Iris pigment epithelial cell (primary cell): ENCODE results near the gene TMSB4X.
A peak's percentile ranks its signal among the peaks of the same experiment; 100 is the strongest.
"Not testable (repeated sequence)": the region's sequence is repeated elsewhere in the genome, so short reads cannot be mapped to it uniquely, and the experiment has no call there.

Experiments used
- DNase-seq: peaks from one replicate; pipeline ENCODE4 v3.0.0-alpha.2; 2011; ENCODE audit warnings: low read depth

TMSB4X gene

DNA sequence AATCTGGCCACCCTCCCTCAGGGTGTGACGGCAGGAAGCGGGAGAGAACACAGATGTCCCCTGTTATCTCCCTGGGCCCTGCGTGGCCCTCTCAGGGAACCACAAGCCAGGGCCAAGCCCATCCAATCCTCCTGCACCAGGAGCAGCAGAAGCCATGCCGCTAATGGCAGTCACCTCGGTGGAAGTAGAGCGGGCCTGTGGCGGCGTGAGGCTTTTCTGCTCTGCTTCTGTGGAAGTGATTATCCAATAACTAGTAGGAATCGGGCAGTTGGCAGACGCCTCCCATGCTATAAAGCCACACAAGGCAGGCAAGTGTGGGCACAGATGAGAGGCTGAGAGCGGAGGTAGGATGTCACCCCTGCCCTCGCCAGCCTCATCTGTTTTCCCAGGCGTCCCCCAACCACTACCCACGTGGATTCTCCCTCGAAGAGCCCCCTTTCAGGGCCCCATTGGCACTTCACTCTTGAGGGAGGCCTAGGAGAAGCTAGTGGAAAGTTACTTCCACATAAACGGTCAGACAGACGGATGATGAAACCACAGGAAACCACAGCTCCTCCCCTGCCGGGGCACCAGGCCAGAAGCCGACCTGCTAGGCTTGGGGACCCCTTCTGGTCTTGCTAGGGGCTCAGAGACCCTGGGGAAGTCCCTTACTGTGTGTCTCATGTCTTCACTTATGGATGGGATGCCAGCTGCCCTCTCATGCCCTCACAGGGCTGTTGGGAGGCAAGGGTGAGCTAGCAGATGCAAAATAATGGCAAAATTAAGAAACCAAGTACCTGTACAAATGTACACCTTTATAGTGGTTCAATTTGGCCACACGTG is 18.8 kb upstream of the TMSB4X start:
- peak; percentile 86 for DNase-seq

DNA sequence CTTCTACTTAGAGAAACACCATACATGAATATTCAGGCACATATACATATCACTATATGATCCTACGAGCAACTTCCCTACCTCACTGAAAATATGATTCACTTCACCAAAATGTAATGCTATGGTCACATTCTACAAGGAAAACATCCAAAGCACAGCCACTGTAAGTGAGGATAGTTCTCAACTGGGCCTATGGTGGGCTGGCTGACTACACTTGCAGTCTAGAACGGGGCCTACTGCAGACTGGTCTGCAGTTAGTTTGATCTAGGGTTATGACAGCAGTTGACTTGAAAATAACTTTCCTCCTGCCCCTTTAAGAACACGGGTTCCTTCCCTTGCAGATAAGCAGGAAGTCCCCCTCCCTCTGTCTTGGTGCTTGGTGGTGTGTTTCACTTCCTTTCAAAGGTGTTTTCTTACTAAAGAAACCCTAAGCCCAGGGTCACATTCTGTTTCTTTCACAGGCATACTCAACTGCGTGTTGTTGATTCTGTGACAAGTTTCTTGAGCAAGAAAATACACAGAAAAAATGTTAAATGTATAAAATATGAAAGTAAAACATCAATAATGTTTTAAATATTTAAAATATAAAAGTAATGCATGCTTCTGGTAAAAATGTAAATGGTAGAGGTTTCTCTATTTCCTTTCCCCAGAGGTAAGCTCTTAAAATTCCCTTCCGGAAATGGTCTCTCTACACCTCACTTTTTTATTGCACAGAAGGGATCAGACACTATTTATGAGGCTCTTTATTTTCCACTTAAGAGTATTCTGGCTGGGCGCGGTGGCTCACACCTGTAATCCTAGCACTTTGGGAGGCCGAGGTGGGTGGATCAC is 18.0 kb upstream of the TMSB4X start:
- DNase-seq, result peak; percentile 69

DNA sequence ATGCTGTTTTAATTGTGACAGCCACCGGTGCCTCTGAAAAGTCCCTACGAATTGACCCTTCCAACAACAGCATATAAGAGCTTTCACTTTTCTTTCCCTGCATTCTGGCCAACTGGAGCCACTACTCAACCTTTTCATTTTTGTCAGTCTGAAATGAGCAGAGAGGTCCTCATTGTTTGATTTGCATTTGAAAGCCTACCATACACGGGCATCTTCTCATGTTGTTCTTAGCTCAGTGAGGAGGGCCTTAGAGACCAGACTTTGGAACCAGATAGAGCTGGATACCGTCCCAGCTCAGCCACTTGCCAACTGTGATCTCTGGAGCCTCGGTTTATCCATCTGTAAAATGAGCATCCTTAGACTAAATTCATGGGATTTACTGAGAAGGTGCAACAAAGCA is 16.9 kb upstream of the TMSB4X start:
- DNase-seq, result no peak

DNA sequence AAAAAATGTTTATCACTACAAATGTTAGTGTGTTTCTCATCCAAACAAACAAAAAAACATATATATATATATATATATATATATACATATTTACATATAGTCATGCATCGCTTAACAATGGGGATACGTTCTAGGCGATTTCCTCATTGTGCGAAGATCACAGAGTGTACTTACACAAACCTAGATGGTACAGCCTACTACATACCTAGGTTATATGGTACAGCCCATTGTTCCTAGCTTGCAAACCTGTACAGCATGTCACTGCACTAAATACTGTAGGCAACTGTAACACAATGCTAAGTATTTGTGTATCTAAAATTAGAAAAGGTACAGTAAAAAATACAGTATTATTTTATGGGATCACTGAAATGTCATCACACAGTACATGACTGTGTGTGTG is 16.4 kb upstream of the TMSB4X start:
- no peak for DNase-seq

DNA sequence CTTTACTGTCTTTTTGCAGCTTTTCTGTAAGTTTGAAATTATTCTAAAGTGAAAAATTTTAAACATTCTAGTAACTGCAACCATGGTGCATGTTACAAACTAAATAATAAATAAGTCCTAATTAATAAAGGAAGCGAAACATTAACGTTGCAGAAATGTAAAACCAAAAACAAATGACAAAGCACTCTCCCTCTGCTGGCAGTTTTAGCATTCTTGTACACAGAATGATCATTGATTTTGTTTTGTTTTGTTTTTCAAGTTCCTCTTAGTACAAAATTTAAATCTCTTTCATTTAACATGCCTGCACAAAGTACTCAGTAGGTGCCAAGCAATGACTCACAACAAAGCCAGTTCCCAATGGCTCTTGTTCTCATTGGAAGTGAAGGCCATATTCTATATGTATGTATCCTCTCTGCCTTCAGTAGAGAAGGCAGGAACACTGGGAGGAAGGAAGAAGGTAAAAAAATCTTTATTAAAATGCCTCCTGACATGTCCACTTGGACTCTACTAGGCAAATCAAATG is 13.7 kb upstream of the TMSB4X start:
- no peak for DNase-seq

DNA sequence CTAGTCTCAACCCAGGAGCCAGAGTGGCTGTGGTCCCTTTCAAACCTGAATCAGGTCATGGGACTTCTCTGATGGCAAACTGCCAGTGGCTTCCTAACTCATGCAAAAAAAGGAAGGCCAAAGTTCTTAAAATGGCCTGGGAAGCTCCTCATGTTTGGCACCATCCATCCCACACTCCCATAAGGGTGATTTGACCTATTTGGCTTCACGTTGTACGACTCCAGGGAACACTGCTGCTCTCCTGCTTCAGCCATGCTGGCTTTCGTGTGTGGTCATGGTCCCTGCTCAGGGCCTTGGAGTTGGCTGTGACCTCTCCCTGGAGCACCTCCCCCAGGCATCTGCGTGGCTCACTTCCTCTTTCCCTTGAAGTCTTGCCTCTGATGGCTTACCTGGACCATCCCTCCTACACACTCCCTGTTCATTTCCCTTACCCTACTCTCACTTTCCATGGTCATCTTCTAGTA is 12.8 kb upstream of the TMSB4X start:
- DNase-seq, result no peak

DNA sequence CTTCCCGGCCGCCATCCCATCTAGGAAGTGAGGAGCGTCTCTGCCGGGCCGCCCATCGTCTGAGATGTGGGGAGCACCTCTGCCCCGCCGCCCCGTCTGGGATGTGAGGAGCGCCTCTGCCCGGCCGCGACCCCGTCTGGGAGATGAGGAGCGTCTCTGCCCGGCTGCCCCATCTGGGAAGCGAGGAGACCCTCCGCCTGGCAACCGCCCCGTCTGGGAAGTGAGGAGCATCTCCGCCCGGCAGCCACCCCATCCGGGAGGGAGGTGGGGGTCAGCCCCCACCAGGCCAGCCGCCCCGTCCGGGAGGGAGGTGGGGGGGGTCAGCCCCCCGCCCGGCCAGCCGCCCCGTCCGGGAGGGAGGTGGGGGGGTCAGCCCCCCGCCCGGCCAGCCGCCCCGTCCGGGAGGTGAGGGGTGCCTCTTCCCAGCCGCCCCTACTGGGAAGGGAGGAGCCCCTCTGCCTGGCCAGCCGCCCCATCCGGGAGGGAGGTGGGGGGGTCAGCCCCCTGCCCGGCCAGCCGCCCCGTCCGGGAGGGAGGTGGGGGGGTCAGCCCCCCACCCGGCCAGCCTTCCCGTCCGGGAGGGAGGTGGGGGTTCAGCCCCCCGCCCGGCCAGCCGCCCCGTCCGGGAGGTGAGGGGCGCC is 11.6 kb upstream of the TMSB4X start:
- DNase-seq, result not testable (repeated sequence)

DNA sequence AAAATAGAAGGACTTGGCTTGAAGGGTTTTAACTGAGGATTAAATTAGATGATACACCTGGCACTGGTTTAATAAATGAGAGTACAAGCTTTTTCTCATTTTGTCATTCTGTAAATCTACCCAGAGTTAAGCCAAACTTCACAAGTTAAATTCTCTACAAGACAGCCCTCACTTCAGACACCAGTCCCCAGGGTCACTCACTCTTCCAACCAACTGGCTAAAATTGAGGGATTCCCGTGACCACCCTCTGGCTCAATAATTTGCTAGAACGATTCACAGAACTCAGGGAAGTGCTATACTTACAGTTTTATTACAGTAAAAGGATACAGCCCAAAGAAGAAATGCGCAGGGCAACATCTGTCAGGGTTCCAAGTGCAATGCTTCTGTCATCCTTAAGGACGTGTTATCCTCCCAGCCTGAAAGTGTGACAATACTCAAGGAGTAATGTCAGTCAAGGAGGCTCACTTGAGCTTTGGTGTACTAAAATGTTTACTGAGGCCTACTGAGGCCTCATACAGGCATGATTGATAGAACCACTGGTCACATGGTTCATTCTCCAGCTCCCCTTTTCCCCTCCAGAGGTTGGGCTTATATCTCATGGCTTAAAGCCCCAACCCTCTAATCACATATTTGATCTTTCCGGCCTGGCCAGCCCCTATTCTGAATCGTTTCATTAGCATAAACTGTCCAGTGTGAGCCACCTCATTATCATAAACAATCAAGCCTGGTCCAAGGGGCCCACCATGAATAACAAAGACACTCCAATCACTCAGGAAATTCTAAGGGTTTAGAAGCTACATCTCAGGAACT is 9.6 kb upstream of the TMSB4X start:
- DNase-seq, result no peak

DNA sequence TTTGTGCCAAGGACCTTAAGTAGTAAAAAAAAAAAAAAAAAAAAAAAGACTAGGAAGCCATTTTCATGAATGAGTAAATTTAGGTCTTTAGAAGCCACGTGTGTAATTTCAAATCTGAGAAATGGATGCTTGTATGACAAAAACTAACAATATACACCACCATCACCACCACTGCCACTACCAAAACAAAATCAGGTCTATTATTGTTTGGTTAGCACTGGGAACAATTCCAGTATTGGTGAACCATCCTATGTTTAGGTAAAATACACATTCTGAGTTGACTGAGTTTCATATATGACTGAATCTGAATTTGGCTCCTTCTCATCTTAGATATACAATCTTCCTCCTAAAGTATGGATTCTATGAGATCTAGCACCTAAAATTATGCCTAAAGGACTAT is 8.8 kb upstream of the TMSB4X start:
- DNase-seq, result no peak

DNA sequence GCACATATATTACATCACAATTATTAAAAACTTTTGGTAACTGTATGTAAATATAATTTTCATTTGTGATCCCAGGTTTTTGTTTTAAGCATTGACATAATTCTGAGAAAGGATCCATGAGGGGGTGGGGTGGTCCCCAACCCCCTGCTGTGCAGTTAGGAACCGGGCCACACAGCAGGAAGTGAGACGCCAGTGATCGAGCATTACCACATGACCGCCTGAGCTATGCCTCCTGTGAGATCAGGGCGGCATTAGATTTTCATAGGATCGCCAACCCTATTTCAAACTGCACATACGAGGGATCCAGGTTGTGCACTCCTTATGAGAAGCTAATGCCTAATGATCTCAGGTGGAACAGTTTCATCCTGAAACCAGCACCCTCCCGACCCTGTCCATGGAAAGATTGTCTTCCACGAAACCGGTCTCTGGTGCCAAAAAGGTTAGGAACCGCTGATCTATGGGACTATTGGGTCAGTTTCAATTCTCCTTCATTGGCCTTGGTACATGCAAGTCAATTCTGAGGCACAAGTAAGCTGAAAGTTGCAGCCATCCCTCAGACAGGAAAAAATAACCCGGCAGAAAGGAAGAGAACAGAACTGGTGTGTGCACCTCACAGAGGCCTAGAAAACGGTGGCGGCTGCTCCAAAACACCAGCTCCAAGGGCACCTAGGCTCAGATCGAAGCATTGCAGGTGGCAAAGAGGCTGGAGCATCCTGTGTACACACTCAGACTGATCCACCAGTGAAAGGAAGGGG is 7.0 kb upstream of the TMSB4X start:
- no peak for DNase-seq

DNA sequence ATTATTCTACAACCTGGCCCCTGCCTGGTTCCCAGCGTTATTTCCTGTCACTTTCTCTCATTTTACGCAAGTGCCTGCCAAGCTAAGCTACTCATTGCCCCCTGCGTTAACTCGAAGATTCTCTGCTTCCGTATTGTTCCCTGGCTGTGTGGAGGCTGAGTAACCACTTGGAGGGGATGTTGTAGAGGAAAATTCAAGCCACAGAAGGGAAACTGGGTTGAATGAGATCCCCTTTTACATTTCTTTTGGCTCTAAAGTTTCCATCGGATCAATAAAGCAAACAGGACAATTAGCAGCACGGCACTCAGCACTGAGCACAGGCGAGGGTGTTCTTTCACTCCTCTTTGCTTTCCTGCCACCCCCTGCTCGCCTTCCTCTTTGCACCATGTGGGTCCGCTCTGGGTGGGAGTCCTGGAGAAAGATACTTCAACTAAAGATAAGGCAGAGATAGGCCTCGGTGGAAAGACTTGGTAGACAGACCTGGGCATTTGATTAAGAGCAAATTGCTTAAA is 4.2 kb upstream of the TMSB4X start:
- peak; percentile 76 for DNase-seq

DNA sequence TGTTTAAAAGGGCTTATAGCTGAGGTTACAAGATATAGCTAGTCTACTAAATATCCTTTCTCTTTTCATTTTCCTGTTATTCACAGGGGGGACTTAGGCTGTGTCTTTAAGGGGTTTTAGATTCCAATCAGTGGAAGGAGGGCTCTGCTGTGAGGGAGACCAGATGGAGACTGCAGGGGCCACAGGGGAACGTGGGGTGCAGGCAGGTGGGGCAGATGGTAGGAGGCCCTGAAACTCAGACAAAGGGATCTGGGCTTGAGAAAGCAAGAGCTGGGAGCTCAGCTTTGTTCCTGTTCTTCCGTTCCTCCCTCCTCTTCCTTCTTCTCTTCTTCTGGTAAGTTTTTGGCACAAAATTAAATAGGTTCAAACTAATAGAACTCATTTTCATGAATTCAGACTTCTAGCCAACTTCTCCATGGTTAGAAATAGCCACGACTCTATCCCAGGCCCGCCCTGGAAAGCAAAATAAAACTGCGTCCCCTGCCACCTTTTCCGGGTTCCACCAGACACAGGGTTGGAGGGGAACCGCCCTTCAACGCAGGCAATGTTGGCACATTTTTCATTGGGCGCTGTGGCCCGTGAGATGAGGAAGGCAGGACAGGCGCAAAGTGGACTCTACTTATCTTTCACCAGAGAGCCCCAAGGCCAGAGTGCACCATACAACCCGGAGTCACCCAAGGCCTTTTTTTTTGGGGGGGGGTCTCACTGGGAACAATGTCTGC is 3.5 kb upstream of the TMSB4X start:
- no peak for DNase-seq

DNA sequence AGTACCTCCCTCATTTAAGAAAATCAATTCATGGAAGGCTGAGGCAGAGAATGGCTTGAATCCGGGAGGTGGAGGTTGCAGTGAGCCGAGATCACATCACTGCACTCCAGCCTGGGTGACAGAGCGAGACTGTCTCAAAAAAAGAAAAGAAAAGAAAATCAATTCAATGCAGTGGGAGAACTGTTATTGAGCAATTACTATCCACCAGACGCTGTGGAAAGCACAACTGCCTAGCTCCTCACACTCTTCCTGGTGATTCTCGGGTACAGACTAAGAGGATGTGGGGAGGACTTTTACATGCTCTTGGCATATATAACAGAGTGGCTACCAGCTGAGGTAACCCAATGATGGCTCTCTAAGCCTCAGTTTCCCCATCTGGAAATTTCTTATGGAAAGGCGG is 2.7 kb upstream of the TMSB4X start:
- DNase-seq, result no peak

DNA sequence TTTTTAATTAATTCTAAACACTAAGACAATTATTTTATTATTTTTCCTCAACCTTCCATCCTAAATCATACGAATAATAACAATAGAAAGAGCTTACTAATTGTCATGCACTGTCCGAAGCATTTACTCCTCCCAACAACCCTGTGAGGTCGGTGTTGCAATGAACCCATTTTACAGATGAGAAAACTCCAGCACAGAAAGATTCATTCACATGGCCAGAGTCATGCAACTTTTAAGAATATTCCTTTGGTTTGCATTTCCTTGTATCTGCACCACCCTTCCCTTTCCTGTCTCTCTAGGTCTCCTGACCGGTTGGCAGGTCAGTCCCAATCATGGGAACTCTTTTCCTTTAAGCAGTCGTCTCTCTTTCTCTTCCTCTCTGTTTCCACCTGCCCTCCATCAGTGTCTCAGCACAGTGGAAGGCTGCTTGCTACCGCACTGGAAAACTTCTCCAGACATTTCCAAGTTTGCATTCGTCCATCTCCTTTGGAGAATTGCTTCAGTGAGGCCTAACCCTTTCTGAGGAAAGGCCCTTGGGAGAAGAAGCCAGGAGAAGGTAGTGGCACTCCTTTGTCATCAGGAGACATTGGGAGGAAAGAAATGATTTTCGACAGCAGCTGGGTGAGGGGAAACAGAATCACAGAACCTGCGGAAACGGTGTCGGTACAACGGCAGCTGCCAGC is 1.9 kb upstream of the TMSB4X start:
- no peak for DNase-seq

DNA sequence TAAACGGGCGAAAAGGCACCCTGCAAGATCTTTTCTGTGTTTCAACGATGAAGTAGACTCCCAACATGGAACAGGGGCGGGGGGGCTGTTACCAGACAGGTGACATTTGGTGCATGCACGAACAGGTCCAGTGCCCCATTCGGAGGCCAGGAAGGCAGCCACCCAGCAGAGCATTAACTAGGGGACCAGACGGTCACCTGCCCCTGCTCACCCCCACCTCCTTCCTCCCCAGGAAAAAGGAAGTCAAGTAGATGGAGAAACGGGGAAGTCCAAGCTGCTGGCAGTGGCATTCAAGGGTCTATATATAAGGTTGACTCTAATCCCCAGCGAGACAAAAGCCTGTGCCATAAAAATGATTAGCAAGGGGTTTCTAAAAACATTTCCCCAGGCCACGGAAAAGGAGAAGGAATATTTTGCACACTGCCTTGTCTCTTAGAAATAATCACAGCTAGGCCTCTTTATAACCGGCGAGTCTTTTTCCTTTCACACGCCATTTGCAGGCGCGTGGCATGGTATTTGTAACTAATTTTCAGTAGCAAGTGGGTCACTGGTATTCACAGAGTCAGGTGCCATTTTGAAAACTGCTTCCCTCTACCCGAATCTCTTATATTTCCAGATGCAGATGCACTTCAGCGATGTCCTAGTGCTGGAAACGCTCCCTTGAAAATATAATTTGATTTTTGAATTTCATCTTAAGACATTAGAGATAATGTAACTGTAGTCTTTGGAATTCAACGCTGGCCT is 1.2 kb upstream of the TMSB4X start:
- no peak for DNase-seq

DNA sequence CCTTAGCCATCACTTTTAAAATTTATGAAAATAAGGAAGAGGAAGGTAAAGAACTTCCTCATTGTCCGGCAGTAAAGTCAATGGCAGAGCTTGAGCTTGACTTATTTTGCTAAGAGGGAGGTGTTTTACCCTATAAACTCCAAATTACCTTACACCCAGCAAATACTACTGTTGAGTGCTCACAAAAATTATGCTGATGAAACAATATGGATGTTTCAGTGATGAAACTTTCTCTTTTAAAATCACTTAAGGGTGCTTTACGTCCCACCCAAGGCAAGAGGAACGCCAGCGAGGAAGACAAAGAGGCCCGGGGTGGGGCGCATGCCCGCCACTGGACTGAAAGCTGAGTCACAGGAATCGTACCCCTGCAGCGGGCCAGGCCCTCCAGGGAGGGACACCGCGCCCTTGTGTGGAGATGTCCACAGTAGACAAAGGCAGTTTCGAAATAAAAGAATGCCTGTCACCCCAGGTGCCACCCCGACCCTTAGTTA is 560 bp upstream of the TMSB4X start:
- peak; percentile 62 for DNase-seq

DNA sequence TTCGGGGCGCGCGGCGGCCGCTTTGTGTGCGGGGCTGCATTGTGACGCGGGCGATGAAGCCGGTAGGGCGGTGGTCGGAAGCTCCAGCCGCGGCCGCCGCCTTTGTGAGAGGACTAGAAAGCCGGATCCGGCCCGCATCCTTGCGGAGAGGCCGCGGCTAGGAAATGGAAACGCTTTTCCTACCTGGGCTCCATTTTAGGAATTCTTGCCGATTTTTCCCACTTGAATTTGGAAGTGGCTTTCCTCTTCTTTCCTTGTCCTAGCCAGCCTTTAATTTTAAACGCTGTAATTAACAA is 708 bp downstream of the TMSB4X start:
- DNase-seq, result no peak

DNA sequence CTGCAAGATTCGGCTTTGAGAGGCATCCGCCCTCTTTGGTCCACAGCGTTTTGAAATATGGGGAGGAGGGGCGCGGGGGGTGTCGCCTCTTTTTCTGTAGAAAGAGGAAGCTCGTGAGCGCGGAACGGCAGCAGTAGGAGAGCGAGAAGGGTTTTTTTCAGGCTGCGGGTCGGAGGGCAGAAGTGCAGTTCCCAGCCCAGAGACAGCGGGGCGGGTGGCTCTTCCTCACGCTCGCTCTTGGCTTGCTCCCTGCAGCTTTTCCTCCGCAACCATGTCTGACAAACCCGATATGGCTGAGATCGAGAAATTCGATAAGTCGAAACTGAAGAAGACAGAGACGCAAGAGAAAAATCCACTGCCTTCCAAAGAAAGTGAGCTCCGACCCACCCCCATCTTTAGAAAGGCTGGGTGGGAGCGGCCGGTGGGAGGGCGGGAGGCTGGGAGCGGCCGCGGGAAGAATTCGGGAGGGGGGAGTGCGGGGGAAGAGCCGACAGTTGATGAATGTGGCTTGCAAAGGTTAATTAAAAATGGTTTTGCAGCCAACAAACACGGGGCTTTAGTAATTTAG is 1.2 kb downstream of the TMSB4X start:
- peak; percentile 43 for DNase-seq
